Body of pancreas (tissue), 4 donors: ENCODE results near the gene SHANK1. TPM values are rescaled to one million over a fixed set of nuclear protein-coding genes. Genes with fewer than 3 reads are reported as not detected.
A peak's percentile ranks its signal among the peaks of the same experiment; 100 is the strongest.

Source experiments
- ATAC-seq: fragments of 150-250 bp; one replicate; pipeline ENCODE4 v1.9.1; 2016
- DNase-seq, 4 donors: peaks; one replicate each; pipeline ENCODE4 v3.0.0-alpha.2; 2019
- H3K27ac ChIP-seq, 4 donors: fragments of 200-600 bp; sonication (generic); 1 replicate in 3 of 4; 2 replicates in 1 of 4; pipeline versions ENCODE4 v1.5.1 to v1.6.1; 2016 to 2019; ENCODE audit warnings: mild to moderate bottlenecking in 1 of 4, mixed read lengths in 1 of 4, moderate library complexity in 1 of 4
- H3K27me3 ChIP-seq, 2 donors: fragments of 200-600 bp; sonication (generic); one replicate each; pipeline ENCODE4 v1.6.0; 2016; ENCODE audit warnings: mild to moderate bottlenecking in 1 of 2
- H3K36me3 ChIP-seq, 2 donors: fragments of 200-600 bp; sonication (generic); replicated peaks in 1 of 2; 2 replicates each; pipeline ENCODE4 v1.5.1; 2016; ENCODE audit warnings: low read depth in 2 of 2; ENCODE audit not compliant: insufficient read depth in 1 of 2
- H3K4me1 ChIP-seq: fragments of 200-600 bp; sonication (generic); one replicate; pipeline ENCODE4 v1.6.0; 2016
- H3K4me3 ChIP-seq, 2 donors: fragments of 200-600 bp; sonication (generic); 1 replicate in 1 of 2; 2 replicates in 1 of 2; pipeline ENCODE4 v1.5.1; 2016 to 2019
- H3K9me3 ChIP-seq, 3 donors: fragments of 200-600 bp; sonication (generic); 1 replicate in 2 of 3; 2 replicates in 1 of 3; pipeline ENCODE4 v1.5.1; 2016
- POLR2A ChIP-seq, 3 donors: fragments of 450-650 bp; IDR thresholded peaks; one replicate each; pipeline ENCODE4 v1.6.1; 2016; ENCODE audit warnings: antibody characterized with exemption in 3 of 3, mild to moderate bottlenecking in 2 of 3
- whole genome bisulfite sequencing, 2 donors: methylation state at CpG; one replicate each; pipeline ENCODE4 v1.1.5; 2017; 5-methylcytosine and 5-hydroxymethylcytosine counted together
- intact Hi-C: fragments of 100-400 bp; cut with DNase I; formaldehyde crosslinking; loops from one replicate; pipeline ENCODE4 v1.15.1; 2023
- total RNA-seq, 2 donors: library from RNA; depleted of rRNA; stranded (reverse); fragments of >200 nt; gene quantifications; one replicate each; pipeline ENCODE4 v1.1.0, GENCODE V29; 2016
- TF ChIP-seq, protein P1 (sequence below), 7 experiments: fragments of 450-650 bp in 4 of 7; fragments of 200-600 bp in 3 of 7; sonication (generic) in 3 of 7; IDR thresholded peaks; one replicate each; pipeline ENCODE4 v1.5.1; 2016 to 2019; ENCODE audit warnings: antibody characterized with exemption in 7 of 7

SHANK1 gene
- total RNA-seq, 2 donors from 2014 or later, result 0.26 to 2.3 TPM

DNA sequence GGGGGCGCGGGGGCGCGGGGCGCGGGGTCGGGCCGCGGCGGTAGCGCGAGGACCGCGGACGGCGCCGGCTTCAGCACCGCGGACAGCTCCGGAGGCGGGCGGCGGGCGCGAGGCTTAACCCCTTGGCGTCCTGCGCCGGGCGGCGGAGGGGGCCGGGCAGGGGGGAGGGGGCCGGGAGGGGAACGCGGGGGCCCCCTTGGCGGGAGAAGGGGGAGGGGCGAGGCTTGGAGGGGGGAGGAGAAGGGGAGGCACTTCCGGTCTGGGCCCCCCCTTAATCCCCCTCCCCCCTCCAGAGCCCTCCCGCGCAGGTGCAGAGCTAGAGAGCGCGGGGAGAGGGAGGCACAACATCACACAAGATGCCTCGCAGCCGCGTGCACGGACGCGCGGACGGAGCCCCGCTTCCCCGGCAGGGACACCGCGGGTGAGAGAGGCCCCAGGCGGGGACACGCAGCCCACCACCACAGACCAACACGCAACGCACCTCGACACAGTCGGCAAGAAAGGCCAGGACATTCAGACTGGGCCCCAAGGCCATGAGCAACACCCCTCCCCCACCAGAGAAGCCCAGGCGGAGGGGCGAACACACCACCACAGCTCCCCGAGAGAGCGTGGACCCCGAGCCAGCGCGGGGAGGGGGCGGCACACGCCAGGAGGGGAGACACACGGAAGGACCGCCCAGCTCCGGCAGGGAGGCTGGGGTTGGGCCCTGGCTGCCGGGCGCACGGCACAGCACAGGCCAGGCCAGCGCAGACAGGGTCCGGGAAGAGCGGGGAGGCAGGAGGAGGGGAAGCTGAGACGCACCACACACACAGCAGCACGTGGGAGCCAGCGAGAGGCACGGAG lies 24.1 kb downstream of the SHANK1 start:
- intact Hi-C loops, result no loop called here
- peak in 1 of 4 donors; percentile 13 for DNase-seq
- no peak overlapping the region for H3K4me3 ChIP-seq
- H3K27ac ChIP-seq, result no peak overlapping the region
- peaks cover 0 to 20% of the 10 kb centered on the region in 2 donors for H3K27me3 ChIP-seq
- no peaks in the 10 kb centered on the region for H3K4me1 ChIP-seq
- peak; percentile 52 for ATAC-seq
- H3K36me3 ChIP-seq, result no peaks in the 10 kb centered on the region
- WGBS, 2 donors, result 3 to 4% methylated on average over 4 to 24 of the region's 81 CpGs
- no peaks in the 10 kb centered on the region for H3K9me3 ChIP-seq
- TF ChIP-seq POLR2A (IDR thresholded peaks at IDR 0.05), result no peak
- TF ChIP-seq, protein P1, sequence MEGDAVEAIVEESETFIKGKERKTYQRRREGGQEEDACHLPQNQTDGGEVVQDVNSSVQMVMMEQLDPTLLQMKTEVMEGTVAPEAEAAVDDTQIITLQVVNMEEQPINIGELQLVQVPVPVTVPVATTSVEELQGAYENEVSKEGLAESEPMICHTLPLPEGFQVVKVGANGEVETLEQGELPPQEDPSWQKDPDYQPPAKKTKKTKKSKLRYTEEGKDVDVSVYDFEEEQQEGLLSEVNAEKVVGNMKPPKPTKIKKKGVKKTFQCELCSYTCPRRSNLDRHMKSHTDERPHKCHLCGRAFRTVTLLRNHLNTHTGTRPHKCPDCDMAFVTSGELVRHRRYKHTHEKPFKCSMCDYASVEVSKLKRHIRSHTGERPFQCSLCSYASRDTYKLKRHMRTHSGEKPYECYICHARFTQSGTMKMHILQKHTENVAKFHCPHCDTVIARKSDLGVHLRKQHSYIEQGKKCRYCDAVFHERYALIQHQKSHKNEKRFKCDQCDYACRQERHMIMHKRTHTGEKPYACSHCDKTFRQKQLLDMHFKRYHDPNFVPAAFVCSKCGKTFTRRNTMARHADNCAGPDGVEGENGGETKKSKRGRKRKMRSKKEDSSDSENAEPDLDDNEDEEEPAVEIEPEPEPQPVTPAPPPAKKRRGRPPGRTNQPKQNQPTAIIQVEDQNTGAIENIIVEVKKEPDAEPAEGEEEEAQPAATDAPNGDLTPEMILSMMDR (IDR thresholded peaks at IDR 0.05), result no peak

DNA sequence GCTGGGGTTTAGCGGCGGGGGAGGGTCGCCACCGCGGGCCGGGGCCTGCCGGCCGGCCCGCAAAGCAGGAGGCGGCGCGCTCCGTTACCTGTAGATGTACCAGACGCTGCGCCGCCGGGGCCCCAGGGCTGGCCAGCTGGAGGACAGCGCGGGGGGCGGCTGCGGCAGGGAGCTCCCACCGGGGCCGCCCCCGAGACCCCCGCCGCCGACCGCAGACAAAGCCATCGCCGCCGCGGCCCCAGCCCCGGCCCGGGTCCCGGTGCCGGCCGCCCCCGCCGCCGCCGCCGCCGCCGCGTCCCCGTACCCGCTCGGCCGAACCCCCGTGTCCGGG lies 24.8 kb downstream of the SHANK1 start:
- Histone ChIP-seq H3K9me3 (no peaks in the 10 kb centered on the region), H3K36me3 (no peaks in the 10 kb centered on the region), H3K4me3 (no peak overlapping the region), H3K27me3 (peaks cover 0 to 20% of the 10 kb centered on the region in 2 donors), H3K4me1 (no peaks in the 10 kb centered on the region), H3K27ac (no peak overlapping the region)
- WGBS, 2 donors, result 2 to 4% methylated on average over 20 to 22 of the region's 51 CpGs
- no peak for TF ChIP-seq POLR2A (IDR thresholded peaks at IDR 0.05)
- TF ChIP-seq, protein P1 (IDR thresholded peaks at IDR 0.05), result no peak
- ATAC-seq, result no peak
- no peak for DNase-seq
- intact Hi-C loops, result no loop called here

DNA sequence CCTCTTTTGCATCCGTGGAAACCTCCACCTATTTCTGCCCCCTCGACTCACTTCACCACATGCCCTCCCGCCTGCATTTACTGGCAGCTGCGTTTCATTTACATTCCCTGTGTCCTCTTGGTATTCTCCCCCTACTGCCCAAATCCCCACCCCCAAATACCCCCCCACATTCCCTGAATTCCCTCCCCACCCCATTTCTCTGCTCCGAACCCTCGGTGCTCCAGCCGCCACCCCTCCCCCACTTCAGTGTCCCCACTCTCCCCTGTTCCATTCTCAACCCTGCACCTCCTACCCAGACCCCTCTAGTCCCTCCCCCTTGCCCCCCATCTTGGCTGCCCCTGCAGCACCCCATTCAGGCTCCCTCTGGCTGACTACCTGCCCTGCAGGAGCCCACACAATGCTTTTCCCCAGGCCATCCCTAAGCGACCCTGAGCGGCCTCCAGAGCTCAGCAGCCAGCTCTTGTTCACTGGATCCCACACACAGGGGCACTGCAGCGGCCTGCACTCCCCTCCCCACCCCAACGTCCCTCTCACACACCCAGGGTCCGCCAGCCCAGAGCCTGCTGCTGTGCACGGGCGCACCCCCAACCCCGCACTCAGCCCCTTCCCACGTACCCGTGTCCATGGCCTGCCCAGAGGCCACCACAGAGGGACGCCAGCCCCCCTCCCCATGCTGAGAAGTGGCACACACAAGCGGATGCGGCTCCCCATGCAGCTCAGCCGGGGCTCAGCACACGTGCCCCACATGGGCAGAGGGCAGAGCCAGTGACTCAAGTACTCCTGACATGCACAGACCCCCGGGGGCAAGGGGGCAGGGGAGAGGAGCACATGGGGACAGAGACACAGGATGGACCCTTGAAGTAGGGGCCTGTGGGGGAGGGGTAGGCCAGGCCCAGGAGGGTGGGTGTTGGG lies 26.3 kb downstream of the SHANK1 start:
- Histone ChIP-seq H3K4me3 (no peak overlapping the region), H3K27ac (no peak overlapping the region), H3K9me3 (no peaks in the 10 kb centered on the region), H3K36me3 (no peaks in the 10 kb centered on the region), H3K27me3 (peaks cover 0 to 20% of the 10 kb centered on the region in 2 donors), H3K4me1 (no peaks in the 10 kb centered on the region)
- WGBS, 2 donors, result 7% methylated on average over 10 to 23 of the region's 23 CpGs
- TF ChIP-seq, protein P1 (IDR thresholded peaks at IDR 0.05), result no peak
- TF ChIP-seq POLR2A (IDR thresholded peaks at IDR 0.05), result no peak
- no peak for DNase-seq
- intact Hi-C loops, result no loop called here
- no peak for ATAC-seq

DNA sequence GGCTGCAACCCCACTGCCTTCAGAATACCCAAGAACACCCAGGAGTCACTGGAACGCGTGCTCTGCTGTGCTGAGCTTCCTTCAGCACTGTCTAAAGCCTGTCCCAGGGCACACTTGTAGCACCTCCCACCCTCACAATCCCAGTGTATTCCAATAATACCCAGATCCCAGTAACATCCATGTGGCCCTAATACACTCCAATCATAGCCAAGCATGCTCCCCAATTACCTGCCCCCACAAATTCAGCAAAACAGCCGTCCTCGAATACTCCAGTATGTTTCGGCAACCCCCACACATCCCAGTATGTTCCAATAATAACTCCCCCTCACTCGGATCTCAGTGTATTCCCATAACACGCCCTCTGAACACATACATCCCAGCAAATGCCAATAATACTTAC lies 29.2 kb downstream of the SHANK1 start:
- WGBS, 2 donors, result 55 to 57% methylated on average over 7 of the region's 7 CpGs
- no peak for ATAC-seq
- H3K27me3 ChIP-seq, result peaks cover 0 to 28% of the 10 kb centered on the region in 2 donors

More for the DNA sequence above, 29.2 kb downstream of the SHANK1 start:
- H3K27ac ChIP-seq, result no peak overlapping the region
- H3K36me3 ChIP-seq, result no peaks in the 10 kb centered on the region
- intact Hi-C loops, result no loop called here
- DNase-seq, result no peak
- TF ChIP-seq POLR2A (IDR thresholded peaks at IDR 0.05), result no peak
- TF ChIP-seq, protein P1 (IDR thresholded peaks at IDR 0.05), result no peak
- no peaks in the 10 kb centered on the region for H3K9me3 ChIP-seq
- no peak overlapping the region for H3K4me3 ChIP-seq
- H3K4me1 ChIP-seq, result no peaks in the 10 kb centered on the region
